ENCODE data around the gene PPCS. TPM values are rescaled to one million over a fixed set of nuclear protein-coding genes. Genes with fewer than 3 reads are reported as not detected.

Gene PPCS
- 8.8 and 11.0 TPM in 2 replicates for total RNA-seq (2011; cell fraction: chromatin; rRNA removed; ENCODE audit: low replicate concordance)
- total RNA-seq (2011; cell fraction: nucleolus; rRNA removed): 7.2 and 12.2 TPM in 2 replicates
- total RNA-seq (2011; cell fraction: nucleoplasm; rRNA removed): 8.1 and 13.1 TPM in 2 replicates
- total RNA-seq (2014; rRNA removed) (13.0 and 22.2 TPM in 2 replicates), total RNA-seq (2014; rRNA removed; fragmentation: Illumina TruSeq; extraction: Trizol) (16.6 and 19.7 TPM in 2 replicates), total RNA-seq (2015; rRNA removed; fragmentation: Illumina TruSeq; extraction: Trizol) (14.8 and 16.5 TPM in 2 replicates), total RNA-seq (2021) (13.9 and 15.0 TPM in 2 replicates), polyA plus RNA-seq (2011; rRNA removed) (4.7 and 7.9 TPM in 2 replicates), polyA plus RNA-seq (2014; fragmentation: Illumina TruSeq; extraction: Trizol) (12.8 and 15.2 TPM in 2 replicates), polyA plus RNA-seq (2014; fragmentation: Nextera tagmentation; extraction: Ambion mirVana) (10 to 100 TPM; 12.9 to 14.2 TPM), polyA plus RNA-seq (2014; rRNA removed) (20.6 and 34.6 TPM in 2 replicates), polyA minus RNA-seq (2011; rRNA and poly(A)+ RNA removed) (2.7 and 3.6 TPM in 2 replicates), Bru-seq, nascent RNA (percentile 83 among the genes with signal in this experiment), BruChase-seq, experiment 1, labeled RNA remaining after a 2-hour chase (percentile 67 among the genes with signal in this experiment), BruChase-seq, experiment 2, labeled RNA remaining after a 6-hour chase (percentile 63 among the genes with signal in this experiment)
- 7.4 and 33.1 TPM in 2 replicates for polyA plus RNA-seq (2011; cell fraction: cytosol; rRNA removed)
- polyA plus RNA-seq (2011; cell fraction: nucleus; rRNA removed): 6.3 and 10.0 TPM in 2 replicates
- 13.5 and 26.0 TPM in 2 replicates for polyA plus RNA-seq (2012)
- polyA minus RNA-seq (2011; cell fraction: cytosol; rRNA and poly(A)+ RNA removed): 3.6 and 4.9 TPM in 2 replicates
- 5.0 and 6.1 TPM in 2 replicates for polyA minus RNA-seq (2011; cell fraction: nucleus; rRNA and poly(A)+ RNA removed)
- long read RNA-seq, experiment 1, transcript PPCS-203 (3 exons, 1,431 nt): major isoform, 21 of 33 reads
- long read RNA-seq, experiment 1, partial matches to known transcripts: 1 of 33 reads
- long read RNA-seq, experiment 1, other reads (novel, unspliced or antisense): 6 of 33 reads
- long read RNA-seq, experiment 2, transcript PPCS-203 (3 exons, 1,431 nt): major isoform, 7 of 18 reads
- long read RNA-seq, experiment 2, partial matches to known transcripts: 0 of 18 reads
- long read RNA-seq, experiment 2, other reads (novel, unspliced or antisense): 7 of 18 reads
- long read RNA-seq, experiment 3, transcript PPCS-203 (3 exons, 1,431 nt): major isoform, 13 of 18 reads
- long read RNA-seq, experiment 3, partial matches to known transcripts: 0 of 18 reads
- long read RNA-seq, experiment 3, other reads (novel, unspliced or antisense): 3 of 18 reads

DNA sequence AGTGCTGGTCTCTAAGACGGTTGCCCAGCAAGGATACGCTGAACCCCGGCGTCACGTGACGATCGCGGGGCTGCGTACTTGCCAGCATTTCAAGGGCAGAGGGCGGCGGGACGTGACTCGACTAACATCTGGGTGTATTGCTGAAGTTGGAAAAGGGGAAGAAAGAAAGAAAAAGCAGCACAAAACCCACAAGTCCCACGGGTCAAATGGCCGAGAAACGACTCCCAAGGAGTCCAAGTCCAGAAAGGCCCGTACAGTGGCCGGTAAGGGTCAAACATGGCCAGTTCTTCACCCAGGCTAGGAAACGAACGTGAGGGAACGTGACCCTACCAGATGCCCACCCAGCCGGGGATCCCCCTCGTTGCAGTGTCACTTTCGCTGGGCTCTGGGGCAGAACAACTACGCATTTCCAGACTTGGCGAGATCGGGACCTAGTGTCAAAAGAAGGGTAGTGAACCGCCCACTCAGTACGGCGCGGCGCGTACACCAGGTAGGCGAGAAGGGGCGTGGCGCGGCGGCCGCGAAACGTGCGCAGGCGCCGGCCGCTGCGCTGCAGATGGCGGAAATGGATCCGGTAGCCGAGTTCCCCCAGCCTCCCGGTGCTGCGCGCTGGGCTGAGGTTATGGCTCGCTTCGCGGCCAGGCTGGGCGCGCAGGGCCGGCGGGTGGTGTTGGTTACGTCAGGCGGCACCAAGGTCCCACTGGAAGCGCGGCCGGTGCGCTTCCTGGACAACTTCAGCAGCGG, at the start of gene PPCS, which contains the start of gene ZMYND12:
Gene PPCS, plus strand, starts transcription at position 534 of the 744 bp plus-strand sequence. Its CDS starts 23 bp downstream, at position 557.
Gene ZMYND12, minus strand, starts transcription at position 13 of the 744 bp plus-strand sequence. CDS start 25 bp downstream, outside the sequence.
- peak within 1 kb of the TSS; percentile 82 to 96 for H3K9ac ChIP-seq (ENCODE audit: insufficient read depth in 1 of 2, low read depth in 2 of 2, low read length in 2 of 2)
- ChIA-PET CTCF (ENCODE audit: low intra/inter-chr PET ratio) (no interaction called here), POLR2A (interaction anchor here (0.6 to 0.9 kb wide), 2 partner anchors 227 to 1617 kb away, joined by 3 read pairs; no protein-coding TSS in a partner anchor)
- H4K20me1 ChIP-seq (replicated peaks; ENCODE audit: control insufficient read depth, insufficient read depth, low read length): no peaks in the 10 kb centered on the region
- H3K36me3 ChIP-seq (ENCODE audit: control insufficient read depth, insufficient read depth, low read length): peaks cover 15% of the 10 kb centered on the region; the same call in 1 of the 3 replicates
- no peaks in the 10 kb centered on the region; a peak in 2 of 5 replicates for H3K27me3 ChIP-seq (ENCODE audit: control insufficient read depth in 2 of 2, insufficient read depth in 2 of 2, low read length in 2 of 2)
- peak within 1 kb of the TSS; percentile 80 for H3K27ac ChIP-seq (ENCODE audit: extremely low read depth, low read depth, low read length)
- no TSS peak for BruUV-seq (replicated peaks)
- ATAC-seq (peak; percentile 97), DNase-seq (ENCODE audit: extremely low read depth in 1 of 4, low spot score in 3 of 4) (peak; percentile 86 to 87 (median 87)), FAIRE-seq (peak; percentile 11)
- H3K4me2 ChIP-seq (ENCODE audit: insufficient read depth, low read length): peak within 1 kb of the TSS; percentile 97
- peaks cover 4% of the 10 kb centered on the region for H3K9me3 ChIP-seq (replicated peaks; ENCODE audit: control insufficient read depth, insufficient read depth, low read depth, low read length)
- peak within 1 kb of the TSS; percentile 100 for H2AFZ ChIP-seq (ENCODE audit: low read depth, low read length)
- peaks cover 0 to 18% of the 10 kb centered on the region in 2 experiments; a peak in 3 of 5 replicates for H3K4me1 ChIP-seq (replicated peaks in 1 of 2; ENCODE audit: control insufficient read depth in 2 of 2, insufficient read depth in 2 of 2, low read length in 2 of 2)
- 23% methylated on average over 66 of the region's 66 CpGs for WGBS (ENCODE audit: insufficient coverage, low coverage, missing lambda C conversion rate)
- intact Hi-C loops (cut with micrococcal nuclease): no loop called here
- no peaks in the 10 kb centered on the region for H3K9me1 ChIP-seq (ENCODE audit: control insufficient read depth, insufficient read depth, low read length)
- H3K4me3 ChIP-seq: peak within 1 kb of the TSS; percentile 66
- peaks cover 10% of the 10 kb centered on the region; the same call in 2 of the 3 replicates for H3K79me2 ChIP-seq (ENCODE audit: control insufficient read depth, insufficient read depth, low read length)
- in situ Hi-C loops (cut with MboI): no loop called here
- TF ChIP-seq E2F6 (IDR thresholded peaks at IDR 0.05; ENCODE audit: borderline replicate concordance in 1 of 2, extremely low read depth in 1 of 2, insufficient read depth in 1 of 2, insufficient read length in 1 of 2, low read depth in 1 of 2, low read length in 1 of 2, poor library complexity in 1 of 2, severe bottlenecking in 1 of 2): peak; percentile 68 to 88
- peak; percentile 59; the same call in 1 of the 2 replicates for TF ChIP-seq ELF2 (CRISPR knock-in tag; IDR thresholded peaks at IDR 0.05)
- TF ChIP-seq, protein P1, sequence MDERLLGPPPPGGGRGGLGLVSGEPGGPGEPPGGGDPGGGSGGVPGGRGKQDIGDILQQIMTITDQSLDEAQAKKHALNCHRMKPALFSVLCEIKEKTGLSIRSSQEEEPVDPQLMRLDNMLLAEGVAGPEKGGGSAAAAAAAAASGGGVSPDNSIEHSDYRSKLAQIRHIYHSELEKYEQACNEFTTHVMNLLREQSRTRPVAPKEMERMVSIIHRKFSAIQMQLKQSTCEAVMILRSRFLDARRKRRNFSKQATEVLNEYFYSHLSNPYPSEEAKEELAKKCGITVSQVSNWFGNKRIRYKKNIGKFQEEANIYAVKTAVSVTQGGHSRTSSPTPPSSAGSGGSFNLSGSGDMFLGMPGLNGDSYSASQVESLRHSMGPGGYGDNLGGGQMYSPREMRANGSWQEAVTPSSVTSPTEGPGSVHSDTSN (CRISPR knock-in tag; IDR thresholded peaks at IDR 0.05; ENCODE audit: low read depth): no peak
- TF ChIP-seq, protein P1 (tag; conservative IDR thresholded peaks at IDR 0.05; ENCODE audit: low read depth): no peak
- TF ChIP-seq, protein P2, sequence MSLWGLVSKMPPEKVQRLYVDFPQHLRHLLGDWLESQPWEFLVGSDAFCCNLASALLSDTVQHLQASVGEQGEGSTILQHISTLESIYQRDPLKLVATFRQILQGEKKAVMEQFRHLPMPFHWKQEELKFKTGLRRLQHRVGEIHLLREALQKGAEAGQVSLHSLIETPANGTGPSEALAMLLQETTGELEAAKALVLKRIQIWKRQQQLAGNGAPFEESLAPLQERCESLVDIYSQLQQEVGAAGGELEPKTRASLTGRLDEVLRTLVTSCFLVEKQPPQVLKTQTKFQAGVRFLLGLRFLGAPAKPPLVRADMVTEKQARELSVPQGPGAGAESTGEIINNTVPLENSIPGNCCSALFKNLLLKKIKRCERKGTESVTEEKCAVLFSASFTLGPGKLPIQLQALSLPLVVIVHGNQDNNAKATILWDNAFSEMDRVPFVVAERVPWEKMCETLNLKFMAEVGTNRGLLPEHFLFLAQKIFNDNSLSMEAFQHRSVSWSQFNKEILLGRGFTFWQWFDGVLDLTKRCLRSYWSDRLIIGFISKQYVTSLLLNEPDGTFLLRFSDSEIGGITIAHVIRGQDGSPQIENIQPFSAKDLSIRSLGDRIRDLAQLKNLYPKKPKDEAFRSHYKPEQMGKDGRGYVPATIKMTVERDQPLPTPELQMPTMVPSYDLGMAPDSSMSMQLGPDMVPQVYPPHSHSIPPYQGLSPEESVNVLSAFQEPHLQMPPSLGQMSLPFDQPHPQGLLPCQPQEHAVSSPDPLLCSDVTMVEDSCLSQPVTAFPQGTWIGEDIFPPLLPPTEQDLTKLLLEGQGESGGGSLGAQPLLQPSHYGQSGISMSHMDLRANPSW (CRISPR knock-in tag; IDR thresholded peaks at IDR 0.05): no peak
- peak; percentile 45; the same call in 1 of the 2 replicates for TF ChIP-seq TFAP4 (CRISPR knock-in tag; IDR thresholded peaks at IDR 0.05; ENCODE audit: borderline replicate concordance)

Measured in K562 (cell line).